Measurements from ENCODE around the gene ARHGEF12. TPM values are rescaled to one million over a fixed set of nuclear protein-coding genes. Genes with fewer than 3 reads are reported as not detected.

The ARHGEF12 gene
- polyA plus RNA-seq, 1 donor: 36.9 TPM

DNA sequence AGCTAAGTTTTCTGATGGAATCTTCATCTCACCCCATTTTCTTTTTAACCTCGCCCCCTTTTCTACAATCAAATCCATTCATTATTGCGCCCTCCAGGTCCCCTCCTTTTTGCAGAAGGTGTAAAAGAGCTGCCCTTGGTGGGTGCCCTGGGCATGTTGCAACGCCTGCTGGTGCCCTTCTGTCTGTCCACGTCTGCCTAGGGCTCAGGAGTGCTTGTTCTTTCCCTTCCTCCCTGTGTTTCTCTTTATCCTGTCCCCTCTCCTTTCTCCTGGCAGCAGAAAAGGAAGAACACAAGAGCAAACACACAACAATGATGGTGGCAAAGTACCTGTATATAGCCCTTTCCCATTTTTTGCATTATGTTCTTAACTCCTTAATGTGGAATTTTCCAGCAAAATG is 17.3 kb upstream of the ARHGEF12 start:
- DNase-seq: no peak

- DNase-seq: peak; percentile 74
Observed at GRCh38 chr11:120324932-120325810, 11.0 kb upstream of the ARHGEF12 start, which contains the start of gene TLCD5. Gene TLCD5 (plus strand): TSS chr11:120325299. CDS start chr11:120327442, 2,143 bp downstream.

- DNase-seq: no peak
Observed at GRCh38 chr11:120326228-120326627, 10.0 kb upstream of the ARHGEF12 start.

GRCh38 chr11:120326845-120327281 is 9.3 kb upstream of the ARHGEF12 start:
- no peak for DNase-seq

DNA sequence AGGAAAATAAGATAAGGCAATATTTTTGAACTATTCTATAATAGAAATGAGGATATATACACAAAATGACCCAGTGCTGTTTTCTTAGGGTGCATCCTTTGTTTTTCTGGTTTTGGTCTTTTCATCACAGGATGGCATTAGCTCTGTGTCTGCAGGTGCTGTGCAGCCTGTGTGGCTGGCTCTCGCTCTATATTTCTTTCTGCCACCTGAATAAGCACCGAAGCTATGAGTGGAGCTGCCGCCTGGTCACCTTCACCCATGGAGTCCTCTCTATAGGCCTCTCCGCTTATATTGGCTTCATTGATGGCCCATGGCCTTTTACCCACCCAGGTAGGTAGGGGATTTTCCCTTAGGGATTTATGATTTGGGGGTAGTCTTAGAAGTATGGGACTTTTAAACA is 8.9 kb upstream of the ARHGEF12 start:
- no peak for DNase-seq

- DNase-seq: no peak
Observed at GRCh38 chr11:120329556-120329955, 6.7 kb upstream of the ARHGEF12 start.

GRCh38 chr11:120330045-120330444 is 6.2 kb upstream of the ARHGEF12 start:
- no peak for DNase-seq

GRCh38 chr11:120331301-120331996 is 4.8 kb upstream of the ARHGEF12 start:
- DNase-seq: no peak

DNA sequence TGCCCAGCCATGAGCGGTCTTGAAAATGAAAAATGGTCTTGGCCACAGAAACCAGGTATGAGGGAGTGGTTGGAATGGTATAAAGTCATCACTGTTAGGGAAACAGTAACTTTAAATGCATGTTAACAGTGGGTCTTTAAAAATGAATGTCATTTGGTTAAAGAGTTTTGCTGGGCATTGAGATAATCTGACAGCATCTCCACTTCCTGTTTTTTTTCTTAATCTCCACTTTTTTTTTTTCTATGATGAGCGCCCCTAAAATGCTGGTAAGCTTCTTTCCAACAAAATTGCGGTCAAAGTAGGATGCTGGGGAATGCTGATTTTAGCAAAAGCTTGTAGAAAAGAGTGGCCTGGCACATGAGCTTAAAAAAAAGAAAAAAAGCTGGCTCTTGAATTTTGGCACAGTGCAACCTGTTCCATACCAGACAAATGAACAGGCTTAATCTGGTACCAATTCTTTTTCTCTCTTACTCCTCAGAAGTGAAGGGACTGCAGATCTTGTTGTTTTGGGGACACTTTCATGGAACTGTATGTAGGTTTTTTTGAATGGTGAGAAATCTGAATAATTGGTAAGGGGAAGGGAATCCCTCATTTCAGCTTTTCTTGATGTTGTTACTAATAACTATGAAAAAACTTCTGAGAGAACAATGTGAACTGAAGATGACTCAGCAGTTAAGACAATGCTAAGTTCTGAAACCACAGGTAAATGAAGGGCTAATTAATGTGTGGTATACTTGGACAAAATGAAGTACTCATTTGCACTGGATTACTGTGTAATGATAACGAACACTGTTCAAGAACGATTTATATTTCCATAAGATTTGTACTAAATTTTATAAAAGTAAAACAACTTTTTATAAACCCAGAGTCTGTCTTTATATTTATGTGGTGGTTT is 3.1 kb upstream of the ARHGEF12 start:
- no peak for DNase-seq

GRCh38 chr11:120333801-120334200 is 2.4 kb upstream of the ARHGEF12 start:
- no peak for DNase-seq

DNA sequence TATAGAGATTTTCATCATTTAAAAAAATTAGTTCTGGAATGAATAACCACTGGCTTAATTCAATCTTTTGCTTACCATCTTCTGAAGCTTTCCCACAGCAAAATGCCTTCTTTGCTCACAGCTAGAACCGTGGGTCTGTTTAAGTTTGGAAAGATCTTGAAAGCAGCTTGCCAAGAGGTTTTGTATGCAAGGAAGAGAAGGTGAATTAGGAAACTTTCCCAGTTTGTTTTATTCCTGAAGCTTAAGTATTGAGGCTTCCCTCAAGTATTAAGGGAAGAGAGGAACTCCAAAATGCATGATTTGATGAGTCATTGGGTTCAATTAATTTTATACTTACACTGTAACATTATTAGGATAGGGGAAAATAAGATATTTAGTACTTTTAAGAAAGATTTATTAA is 1.9 kb upstream of the ARHGEF12 start:
- DNase-seq: no peak

GRCh38 chr11:120334894-120335462 is 1.2 kb upstream of the ARHGEF12 start:
- peak; percentile 84 for DNase-seq

GRCh38 chr11:120335556-120335907 is 681 bp upstream of the ARHGEF12 start:
- DNase-seq: no peak

GRCh38 chr11:120336641-120337354 is 585 bp downstream of the ARHGEF12 start:
- DNase-seq: peak; percentile 52

- no peak for DNase-seq
Observed at GRCh38 chr11:120337355-120338106, 1.3 kb downstream of the ARHGEF12 start.

DNA sequence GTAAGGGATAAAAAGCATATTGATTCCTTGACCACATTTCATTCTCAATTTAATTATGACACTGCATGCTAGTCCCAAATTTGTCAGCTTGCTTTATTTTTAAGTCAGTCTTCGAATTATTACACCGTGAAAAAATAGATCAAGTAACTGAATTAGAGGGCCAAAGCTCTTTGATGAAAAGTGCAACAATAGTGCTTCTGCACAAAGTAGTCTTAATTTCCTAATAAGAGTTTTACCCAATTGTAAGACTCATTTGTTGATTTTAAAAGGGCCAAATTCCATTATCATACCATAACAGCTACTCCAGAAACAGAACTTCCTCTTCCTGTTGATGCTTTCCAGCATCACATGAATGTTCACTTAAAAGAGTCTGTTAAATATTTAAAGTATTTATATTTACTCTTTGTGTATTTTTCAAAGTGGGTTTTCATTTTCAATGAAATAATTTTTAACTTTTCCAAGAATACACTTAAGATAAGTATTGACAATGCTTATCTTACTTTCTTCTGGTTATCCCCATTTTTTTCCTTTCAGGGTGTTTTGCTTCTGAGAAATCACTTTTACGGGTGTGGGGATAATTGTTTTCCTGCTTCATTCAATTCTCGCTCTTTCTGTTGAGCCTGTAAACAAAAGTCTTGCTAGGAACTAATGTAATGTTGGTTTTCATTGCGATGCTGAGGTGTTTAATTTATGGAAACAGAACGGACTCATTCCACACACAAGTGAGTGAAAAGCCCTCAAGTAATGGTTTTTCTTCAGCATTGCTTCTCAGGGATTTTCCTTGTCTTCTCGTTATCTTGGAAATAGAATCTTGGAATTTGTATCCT is 2.1 kb downstream of the ARHGEF12 start:
- no peak for DNase-seq

DNA sequence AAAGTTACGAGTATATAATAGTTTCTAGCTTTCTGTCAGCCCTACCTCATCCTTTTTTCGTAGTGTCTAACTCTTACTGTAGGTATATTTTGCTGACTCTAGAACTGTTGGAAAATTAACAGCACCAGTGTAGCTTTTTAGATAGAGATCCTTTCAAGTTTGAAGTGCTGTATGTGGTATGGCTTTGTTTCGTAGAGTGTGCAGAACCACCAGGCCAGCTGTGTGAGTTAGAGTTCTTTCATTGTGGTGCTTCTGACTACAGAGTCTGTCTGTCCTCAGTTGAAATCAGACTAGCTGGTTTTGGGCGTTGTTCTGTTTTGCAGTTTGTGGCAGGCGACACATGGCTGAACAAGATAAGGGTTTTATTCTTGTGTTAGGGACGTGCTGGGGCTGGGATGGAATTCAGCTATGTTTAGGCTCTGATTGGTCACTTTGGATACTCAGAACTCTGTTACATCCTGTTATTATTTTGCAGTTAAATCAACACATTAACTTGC is 3.2 kb downstream of the ARHGEF12 start:
- DNase-seq: no peak

DNA sequence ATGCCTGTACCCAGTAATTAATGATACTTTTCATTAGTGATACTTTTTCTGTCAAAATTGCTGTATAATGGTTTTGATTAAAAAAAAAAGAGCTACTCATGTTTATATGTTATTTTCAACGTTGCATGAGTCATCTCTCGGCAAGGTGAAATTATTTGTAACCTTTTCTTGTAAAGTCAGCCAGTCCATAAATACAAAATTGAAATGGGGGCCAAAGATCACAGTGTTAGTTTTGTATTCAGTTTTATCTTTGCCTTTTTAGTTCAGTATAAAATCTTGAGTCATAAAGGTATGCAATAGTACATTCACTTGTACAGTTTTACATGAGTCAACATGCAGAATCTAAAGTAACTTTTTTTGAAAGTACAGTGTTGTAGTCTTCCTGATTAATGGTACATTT is 4.3 kb downstream of the ARHGEF12 start:
- DNase-seq: no peak

- DNase-seq: no peak
Observed at GRCh38 chr11:120342226-120342625, 6.0 kb downstream of the ARHGEF12 start.

- DNase-seq: no peak
Observed at GRCh38 chr11:120342678-120343077, 6.5 kb downstream of the ARHGEF12 start.

Measured in hindlimb muscle (tissue), 1 donor.